GM23338 (cell line): Measurements from ENCODE around the gene S1PR1.

Source experiments
- CREB1 ChIP-seq: fragments of 250-450 bp; sonication (Bioruptor Pico); IDR thresholded peaks from 2 replicates; pipeline ENCODE4 v1.5.0; 2020; ENCODE audit warnings: low read depth, mild to moderate bottlenecking, moderate library complexity
- EZH2 ChIP-seq: fragments of 200-600 bp; sonication (generic); IDR thresholded peaks from one replicate; pipeline ENCODE4 v1.8.0; 2017; ENCODE audit warnings: antibody characterized with exemption, mild to moderate bottlenecking, low read depth; ENCODE audit not compliant: unreplicated experiment
- EZH2phosphoT487 ChIP-seq: fragments of 200-600 bp; sonication (generic); IDR thresholded peaks from one replicate; pipeline ENCODE4 v1.8.1; 2018; ENCODE audit warnings: antibody characterized with exemption; ENCODE audit not compliant: unreplicated experiment
- JUNB ChIP-seq: IDR thresholded peaks from one replicate; pipeline ENCODE4 v1.6.1; 2016; ENCODE audit warnings: antibody characterized with exemption; ENCODE audit not compliant: unreplicated experiment
- NANOG ChIP-seq: IDR thresholded peaks from 2 replicates; pipeline ENCODE4 v1.6.1; 2016; ENCODE audit warnings: antibody characterized with exemption, borderline replicate concordance
- POLR2AphosphoS5 ChIP-seq: IDR thresholded peaks from 2 replicates; pipeline ENCODE4 v1.6.1; 2016; ENCODE audit warnings: antibody characterized with exemption, low read depth
- STAT1 ChIP-seq: IDR thresholded peaks from one replicate; pipeline ENCODE4 v1.6.1; 2016; ENCODE audit warnings: antibody characterized with exemption; ENCODE audit not compliant: unreplicated experiment
- ZNF114 ChIP-seq: fragments of 250-450 bp; sonication (Bioruptor Pico); IDR thresholded peaks from 2 replicates; pipeline ENCODE4 v1.5.0; 2020; ENCODE audit warnings: mild to moderate bottlenecking, moderate library complexity
- ZNF331 ChIP-seq: fragments of 250-450 bp; sonication (Bioruptor Pico); IDR thresholded peaks from 2 replicates; pipeline ENCODE4 v1.5.0; 2020; ENCODE audit warnings: low read depth, mild to moderate bottlenecking, moderate library complexity
- TF ChIP-seq, protein P1 (sequence below), 2 experiments: fragments of 200-600 bp in 1 of 2; sonication (generic) in 1 of 2; conservative IDR thresholded peaks; 2 replicates each; pipeline versions ENCODE4 v1.5.1 to v1.6.1; 2016 to 2017; ENCODE audit warnings: antibody characterized with exemption in 2 of 2, low read depth in 2 of 2, mild to moderate bottlenecking in 2 of 2, moderate library complexity in 1 of 2
- TF ChIP-seq, protein P2 (sequence below): IDR thresholded peaks from one replicate; pipeline ENCODE4 v1.6.1; 2018; ENCODE audit warnings: antibody characterized with exemption; ENCODE audit not compliant: unreplicated experiment
- TF ChIP-seq, protein P3 (sequence below): IDR thresholded peaks from 2 replicates; pipeline ENCODE4 v1.6.1; 2016; ENCODE audit warnings: antibody characterized with exemption
- TF ChIP-seq, protein P4 (sequence below): fragments of 250-450 bp; sonication (Bioruptor Pico); IDR thresholded peaks from 2 replicates; pipeline ENCODE4 v1.5.0; 2020; ENCODE audit warnings: mild to moderate bottlenecking, moderate library complexity

DNA sequence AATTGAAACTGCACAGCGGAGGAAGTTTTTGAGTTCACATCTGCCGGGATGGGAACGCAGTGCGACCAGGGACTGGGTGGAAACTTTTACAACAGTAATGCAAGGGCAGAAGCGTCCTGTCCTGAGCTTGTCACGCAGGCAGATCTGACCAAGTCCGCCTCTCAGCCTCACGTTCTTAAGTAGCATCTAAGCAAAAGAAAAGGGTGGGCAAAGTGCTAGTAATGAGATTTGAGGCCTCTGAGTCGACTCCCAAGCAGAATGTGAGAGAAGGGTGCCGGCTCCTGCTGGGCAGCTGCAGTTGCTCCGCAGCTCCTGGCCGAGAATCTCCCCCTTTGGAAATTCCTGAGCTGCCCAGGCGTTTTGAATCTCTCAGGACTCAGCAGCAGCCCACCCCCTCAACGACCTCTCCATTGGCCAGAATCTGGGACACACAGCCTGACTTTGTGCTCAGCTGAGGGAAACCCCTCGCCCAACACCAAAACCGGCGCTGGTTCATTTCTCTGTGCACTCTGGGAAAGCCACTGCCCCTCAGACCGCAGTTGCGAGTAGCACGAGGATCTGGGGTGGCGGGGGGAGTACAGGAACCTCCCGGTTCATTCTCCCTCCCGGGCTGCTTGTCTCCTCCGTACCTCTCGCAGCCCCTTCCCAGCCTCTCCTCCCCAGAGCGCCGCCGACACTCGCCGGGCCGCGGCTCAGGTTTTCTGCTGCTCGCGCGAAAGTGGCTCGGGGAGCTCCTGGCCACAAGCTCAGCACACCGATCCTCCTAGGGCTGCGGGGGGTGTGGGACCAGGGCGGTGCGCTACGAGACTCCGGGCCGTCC lies 913 bp upstream of the S1PR1 start:
- TF ChIP-seq STAT1 (no peak), EZH2phosphoT487 (no peak), POLR2AphosphoS5 (peak; percentile 33; the same call in 1 of the 2 replicates), CREB1 (CRISPR knock-in tag) (no peak), EZH2 (no peak), ZNF114 (CRISPR knock-in tag) (no peak), JUNB (no peak), ZNF331 (CRISPR knock-in tag) (no peak), NANOG (no peak)
- TF ChIP-seq, protein P1, sequence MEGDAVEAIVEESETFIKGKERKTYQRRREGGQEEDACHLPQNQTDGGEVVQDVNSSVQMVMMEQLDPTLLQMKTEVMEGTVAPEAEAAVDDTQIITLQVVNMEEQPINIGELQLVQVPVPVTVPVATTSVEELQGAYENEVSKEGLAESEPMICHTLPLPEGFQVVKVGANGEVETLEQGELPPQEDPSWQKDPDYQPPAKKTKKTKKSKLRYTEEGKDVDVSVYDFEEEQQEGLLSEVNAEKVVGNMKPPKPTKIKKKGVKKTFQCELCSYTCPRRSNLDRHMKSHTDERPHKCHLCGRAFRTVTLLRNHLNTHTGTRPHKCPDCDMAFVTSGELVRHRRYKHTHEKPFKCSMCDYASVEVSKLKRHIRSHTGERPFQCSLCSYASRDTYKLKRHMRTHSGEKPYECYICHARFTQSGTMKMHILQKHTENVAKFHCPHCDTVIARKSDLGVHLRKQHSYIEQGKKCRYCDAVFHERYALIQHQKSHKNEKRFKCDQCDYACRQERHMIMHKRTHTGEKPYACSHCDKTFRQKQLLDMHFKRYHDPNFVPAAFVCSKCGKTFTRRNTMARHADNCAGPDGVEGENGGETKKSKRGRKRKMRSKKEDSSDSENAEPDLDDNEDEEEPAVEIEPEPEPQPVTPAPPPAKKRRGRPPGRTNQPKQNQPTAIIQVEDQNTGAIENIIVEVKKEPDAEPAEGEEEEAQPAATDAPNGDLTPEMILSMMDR (conservative IDR thresholded peaks at IDR 0.05; ENCODE audit: low read depth in 2 of 2): no peak
- TF ChIP-seq, protein P2, sequence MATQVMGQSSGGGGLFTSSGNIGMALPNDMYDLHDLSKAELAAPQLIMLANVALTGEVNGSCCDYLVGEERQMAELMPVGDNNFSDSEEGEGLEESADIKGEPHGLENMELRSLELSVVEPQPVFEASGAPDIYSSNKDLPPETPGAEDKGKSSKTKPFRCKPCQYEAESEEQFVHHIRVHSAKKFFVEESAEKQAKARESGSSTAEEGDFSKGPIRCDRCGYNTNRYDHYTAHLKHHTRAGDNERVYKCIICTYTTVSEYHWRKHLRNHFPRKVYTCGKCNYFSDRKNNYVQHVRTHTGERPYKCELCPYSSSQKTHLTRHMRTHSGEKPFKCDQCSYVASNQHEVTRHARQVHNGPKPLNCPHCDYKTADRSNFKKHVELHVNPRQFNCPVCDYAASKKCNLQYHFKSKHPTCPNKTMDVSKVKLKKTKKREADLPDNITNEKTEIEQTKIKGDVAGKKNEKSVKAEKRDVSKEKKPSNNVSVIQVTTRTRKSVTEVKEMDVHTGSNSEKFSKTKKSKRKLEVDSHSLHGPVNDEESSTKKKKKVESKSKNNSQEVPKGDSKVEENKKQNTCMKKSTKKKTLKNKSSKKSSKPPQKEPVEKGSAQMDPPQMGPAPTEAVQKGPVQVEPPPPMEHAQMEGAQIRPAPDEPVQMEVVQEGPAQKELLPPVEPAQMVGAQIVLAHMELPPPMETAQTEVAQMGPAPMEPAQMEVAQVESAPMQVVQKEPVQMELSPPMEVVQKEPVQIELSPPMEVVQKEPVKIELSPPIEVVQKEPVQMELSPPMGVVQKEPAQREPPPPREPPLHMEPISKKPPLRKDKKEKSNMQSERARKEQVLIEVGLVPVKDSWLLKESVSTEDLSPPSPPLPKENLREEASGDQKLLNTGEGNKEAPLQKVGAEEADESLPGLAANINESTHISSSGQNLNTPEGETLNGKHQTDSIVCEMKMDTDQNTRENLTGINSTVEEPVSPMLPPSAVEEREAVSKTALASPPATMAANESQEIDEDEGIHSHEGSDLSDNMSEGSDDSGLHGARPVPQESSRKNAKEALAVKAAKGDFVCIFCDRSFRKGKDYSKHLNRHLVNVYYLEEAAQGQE: no peak
- TF ChIP-seq, protein P3, sequence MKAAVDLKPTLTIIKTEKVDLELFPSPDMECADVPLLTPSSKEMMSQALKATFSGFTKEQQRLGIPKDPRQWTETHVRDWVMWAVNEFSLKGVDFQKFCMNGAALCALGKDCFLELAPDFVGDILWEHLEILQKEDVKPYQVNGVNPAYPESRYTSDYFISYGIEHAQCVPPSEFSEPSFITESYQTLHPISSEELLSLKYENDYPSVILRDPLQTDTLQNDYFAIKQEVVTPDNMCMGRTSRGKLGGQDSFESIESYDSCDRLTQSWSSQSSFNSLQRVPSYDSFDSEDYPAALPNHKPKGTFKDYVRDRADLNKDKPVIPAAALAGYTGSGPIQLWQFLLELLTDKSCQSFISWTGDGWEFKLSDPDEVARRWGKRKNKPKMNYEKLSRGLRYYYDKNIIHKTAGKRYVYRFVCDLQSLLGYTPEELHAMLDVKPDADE: no peak
- TF ChIP-seq, protein P4, sequence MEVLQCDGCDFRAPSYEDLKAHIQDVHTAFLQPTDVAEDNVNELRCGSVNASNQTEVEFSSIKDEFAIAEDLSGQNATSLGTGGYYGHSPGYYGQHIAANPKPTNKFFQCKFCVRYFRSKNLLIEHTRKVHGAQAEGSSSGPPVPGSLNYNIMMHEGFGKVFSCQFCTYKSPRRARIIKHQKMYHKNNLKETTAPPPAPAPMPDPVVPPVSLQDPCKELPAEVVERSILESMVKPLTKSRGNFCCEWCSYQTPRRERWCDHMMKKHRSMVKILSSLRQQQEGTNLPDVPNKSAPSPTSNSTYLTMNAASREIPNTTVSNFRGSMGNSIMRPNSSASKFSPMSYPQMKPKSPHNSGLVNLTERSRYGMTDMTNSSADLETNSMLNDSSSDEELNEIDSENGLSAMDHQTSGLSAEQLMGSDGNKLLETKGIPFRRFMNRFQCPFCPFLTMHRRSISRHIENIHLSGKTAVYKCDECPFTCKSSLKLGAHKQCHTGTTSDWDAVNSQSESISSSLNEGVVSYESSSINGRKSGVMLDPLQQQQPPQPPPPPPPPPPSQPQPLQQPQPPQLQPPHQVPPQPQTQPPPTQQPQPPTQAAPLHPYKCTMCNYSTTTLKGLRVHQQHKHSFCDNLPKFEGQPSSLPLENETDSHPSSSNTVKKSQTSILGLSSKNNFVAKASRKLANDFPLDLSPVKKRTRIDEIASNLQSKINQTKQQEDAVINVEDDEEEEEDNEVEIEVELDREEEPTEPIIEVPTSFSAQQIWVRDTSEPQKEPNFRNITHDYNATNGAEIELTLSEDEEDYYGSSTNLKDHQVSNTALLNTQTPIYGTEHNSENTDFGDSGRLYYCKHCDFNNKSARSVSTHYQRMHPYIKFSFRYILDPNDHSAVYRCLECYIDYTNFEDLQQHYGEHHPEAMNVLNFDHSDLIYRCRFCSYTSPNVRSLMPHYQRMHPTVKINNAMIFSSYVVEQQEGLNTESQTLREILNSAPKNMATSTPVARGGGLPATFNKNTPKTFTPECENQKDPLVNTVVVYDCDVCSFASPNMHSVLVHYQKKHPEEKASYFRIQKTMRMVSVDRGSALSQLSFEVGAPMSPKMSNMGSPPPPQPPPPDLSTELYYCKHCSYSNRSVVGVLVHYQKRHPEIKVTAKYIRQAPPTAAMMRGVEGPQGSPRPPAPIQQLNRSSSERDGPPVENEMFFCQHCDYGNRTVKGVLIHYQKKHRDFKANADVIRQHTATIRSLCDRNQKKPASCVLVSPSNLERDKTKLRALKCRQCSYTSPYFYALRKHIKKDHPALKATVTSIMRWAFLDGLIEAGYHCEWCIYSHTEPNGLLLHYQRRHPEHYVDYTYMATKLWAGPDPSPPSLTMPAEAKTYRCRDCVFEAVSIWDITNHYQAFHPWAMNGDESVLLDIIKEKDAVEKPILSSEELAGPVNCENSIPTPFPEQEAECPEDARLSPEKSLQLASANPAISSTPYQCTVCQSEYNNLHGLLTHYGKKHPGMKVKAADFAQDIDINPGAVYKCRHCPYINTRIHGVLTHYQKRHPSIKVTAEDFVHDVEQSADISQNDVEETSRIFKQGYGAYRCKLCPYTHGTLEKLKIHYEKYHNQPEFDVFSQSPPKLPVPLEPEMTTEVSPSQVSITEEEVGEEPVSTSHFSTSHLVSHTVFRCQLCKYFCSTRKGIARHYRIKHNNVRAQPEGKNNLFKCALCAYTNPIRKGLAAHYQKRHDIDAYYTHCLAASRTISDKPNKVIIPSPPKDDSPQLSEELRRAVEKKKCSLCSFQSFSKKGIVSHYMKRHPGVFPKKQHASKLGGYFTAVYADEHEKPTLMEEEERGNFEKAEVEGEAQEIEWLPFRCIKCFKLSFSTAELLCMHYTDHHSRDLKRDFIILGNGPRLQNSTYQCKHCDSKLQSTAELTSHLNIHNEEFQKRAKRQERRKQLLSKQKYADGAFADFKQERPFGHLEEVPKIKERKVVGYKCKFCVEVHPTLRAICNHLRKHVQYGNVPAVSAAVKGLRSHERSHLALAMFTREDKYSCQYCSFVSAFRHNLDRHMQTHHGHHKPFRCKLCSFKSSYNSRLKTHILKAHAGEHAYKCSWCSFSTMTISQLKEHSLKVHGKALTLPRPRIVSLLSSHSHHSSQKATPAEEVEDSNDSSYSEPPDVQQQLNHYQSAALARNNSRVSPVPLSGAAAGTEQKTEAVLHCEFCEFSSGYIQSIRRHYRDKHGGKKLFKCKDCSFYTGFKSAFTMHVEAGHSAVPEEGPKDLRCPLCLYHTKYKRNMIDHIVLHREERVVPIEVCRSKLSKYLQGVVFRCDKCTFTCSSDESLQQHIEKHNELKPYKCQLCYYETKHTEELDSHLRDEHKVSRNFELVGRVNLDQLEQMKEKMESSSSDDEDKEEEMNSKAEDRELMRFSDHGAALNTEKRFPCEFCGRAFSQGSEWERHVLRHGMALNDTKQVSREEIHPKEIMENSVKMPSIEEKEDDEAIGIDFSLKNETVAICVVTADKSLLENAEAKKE (CRISPR knock-in tag): no peak
